HG03280 (cell line): ENCODE results near the gene RCAN3.
A peak's percentile ranks its signal among the peaks of the same experiment; 100 is the strongest.
"Not testable (repeated sequence)": the region's sequence is repeated elsewhere in the genome, so short reads cannot be mapped to it uniquely, and the experiment has no call there.

Experiments used
- ATAC-seq: cut with Tn5 transposase; IDR thresholded peaks from one replicate; pipeline ENCODE4 v1.9.1; 2021; ENCODE audit warnings: mild to moderate bottlenecking, moderate library complexity; ENCODE audit not compliant: unreplicated experiment

The RCAN3 gene

DNA sequence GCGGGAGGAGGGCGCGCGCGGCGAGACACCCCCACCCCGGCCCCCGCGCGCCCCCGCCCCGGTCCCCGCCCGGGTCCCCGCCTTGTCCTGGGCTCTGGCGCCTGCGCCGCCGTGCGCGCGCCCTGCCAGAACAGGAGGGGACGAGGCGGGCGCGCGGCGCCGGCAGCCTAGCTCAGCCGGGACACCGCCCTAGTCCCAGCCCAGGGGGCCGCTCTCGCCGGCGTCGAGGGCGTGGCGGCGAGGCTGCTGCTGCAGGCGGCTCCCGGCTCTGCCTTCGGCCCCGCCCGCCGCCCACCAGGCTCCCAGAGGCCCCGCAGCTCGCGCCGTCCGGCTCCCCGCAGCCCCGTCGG is at the start of gene RCAN3:
Gene RCAN3, plus strand, starts transcription at position 128 of the 350 bp plus-strand sequence. CDS start 11,537 bp downstream, outside the sequence.
- peak; percentile 72 for ATAC-seq

DNA sequence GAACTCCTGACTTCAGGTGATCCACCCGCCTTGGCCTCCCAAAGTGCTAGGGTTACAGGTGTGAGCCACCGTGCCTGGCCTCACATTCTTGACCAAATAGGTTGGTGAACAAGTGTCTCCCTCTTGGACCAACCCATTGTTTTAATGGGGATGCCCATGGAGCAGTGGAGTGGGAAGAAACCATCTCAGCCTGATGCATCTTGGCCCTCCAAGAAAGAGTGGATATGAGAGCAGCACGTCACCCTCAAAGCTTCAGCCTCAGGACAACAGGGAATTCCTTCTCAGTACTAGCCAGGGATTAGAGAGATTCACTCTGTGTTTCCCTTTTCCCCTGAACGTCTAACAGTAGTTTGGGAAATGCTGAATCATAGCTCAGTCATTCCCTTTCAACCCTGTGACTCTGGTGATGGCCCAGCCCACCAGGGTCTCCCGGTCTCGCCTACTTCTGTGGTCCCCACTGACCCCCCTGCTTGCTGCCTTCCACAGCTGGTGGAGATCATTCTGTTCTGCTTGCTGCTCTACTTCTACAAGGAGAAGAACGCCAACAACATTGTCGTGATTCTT is 49.6 kb upstream of the RCAN3 start:
- no peak for ATAC-seq

DNA sequence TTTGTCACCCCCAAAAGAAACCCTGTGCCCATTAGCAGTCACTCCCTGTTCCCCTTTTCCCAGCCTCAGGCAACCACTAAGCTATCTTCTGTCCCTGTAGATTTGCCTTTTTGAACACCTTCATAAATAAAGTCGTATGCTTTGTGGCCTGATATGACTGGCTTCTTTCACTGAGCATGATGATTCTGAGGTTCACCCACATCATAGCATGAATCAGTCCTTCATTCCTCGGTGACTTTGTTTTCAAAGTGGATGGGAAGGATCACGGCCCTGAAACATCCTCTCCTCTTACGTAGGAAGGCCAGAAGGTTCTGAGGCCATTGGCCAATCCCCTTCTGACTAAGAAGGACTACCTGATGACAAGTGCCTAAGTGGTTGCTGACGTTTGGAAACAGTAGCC is 48.0 kb upstream of the RCAN3 start:
- no peak for ATAC-seq

GRCh38 chr1:24455272-24455671 is 47.4 kb upstream of the RCAN3 start:
- ATAC-seq, result no peak

DNA sequence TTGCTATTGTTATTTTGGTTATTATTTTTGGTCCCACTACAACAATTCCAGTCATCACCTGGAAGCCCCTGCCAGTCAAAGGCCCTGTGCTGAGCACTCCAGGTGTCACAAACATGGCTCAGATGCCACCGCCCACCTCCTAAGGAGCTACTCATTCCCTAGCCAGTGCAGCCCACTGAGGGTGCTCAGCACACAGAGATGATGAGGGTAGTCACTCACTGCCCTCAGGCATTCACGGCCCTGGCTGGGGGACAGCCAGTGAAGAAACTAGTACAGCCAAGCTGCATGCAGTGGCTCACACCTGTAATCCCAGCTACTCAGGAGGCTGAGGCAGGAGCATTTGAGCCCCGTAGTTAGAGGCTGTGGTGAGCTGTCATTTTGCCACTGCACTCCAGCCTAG is 44.8 kb upstream of the RCAN3 start:
- no peak for ATAC-seq

GRCh38 chr1:24459551-24460266 is 42.9 kb upstream of the RCAN3 start:
- no peak for ATAC-seq

- not testable (repeated sequence) for ATAC-seq
Observed at GRCh38 chr1:24462128-24462527, 40.5 kb upstream of the RCAN3 start.

- ATAC-seq, result no peak
Observed at GRCh38 chr1:24463776-24464735, 38.6 kb upstream of the RCAN3 start.

DNA sequence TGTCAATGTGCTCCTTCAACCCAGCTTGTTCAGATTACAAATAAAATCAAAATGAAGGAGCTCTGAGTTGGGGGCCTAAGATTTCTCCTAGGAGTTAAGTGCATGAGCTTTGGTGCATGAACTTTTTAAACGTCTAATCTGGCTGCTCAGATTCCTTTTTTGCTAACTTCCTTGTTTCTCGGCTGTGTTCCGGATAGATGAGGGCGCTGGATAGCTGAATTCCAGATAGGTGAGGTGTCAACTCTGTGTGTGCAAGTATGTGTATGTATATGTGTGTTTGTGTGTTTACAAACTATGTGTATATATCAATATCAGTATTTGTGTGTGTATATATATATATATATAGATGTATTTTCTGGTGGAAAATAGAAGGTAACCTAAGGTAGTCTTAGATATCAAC is 37.5 kb upstream of the RCAN3 start:
- ATAC-seq, result no peak

- ATAC-seq, result no peak
Observed at GRCh38 chr1:24465638-24466037, 37.0 kb upstream of the RCAN3 start.

DNA sequence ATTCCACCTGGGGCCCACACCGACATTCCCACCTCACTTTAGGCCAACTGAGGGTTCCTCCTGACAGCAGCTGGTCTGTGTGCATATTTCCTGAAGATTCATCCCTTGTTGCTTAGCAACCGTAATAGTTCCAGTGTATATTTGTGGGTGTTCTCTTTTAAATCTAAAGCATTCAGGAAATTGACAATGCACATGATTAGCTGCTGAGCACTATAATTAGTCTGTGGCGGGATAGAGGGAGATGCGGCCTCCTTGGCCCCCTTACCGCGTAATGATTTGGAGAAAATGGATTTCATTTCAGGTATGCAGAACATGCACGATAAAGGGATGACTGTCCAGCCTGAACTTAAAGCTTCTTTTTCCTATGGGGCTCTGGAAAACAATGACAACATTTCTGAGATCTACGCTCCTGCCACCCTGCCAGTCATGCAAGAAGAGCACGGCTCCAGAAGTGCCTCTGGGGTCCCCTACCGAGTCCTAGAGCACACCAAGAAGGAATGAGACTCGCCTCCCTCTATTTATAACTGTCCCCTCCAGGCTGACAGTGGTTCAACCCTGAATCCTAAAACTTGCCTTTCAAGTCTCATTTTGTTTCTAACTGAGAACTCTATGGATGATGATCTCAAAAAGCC is 33.8 kb upstream of the RCAN3 start:
- no peak for ATAC-seq

GRCh38 chr1:24470592-24470991 is 32.0 kb upstream of the RCAN3 start:
- ATAC-seq, result no peak

- ATAC-seq, result no peak
Observed at GRCh38 chr1:24472527-24473251, 29.9 kb upstream of the RCAN3 start.

- ATAC-seq, result no peak
Observed at GRCh38 chr1:24474193-24474592, 28.4 kb upstream of the RCAN3 start.

GRCh38 chr1:24475700-24476099 is 26.9 kb upstream of the RCAN3 start:
- no peak for ATAC-seq

- ATAC-seq, result no peak
Observed at GRCh38 chr1:24476571-24476970, 26.1 kb upstream of the RCAN3 start.

GRCh38 chr1:24477309-24477708 is 25.3 kb upstream of the RCAN3 start:
- ATAC-seq, result no peak

GRCh38 chr1:24481101-24481500 is 21.5 kb upstream of the RCAN3 start:
- ATAC-seq, result no peak

DNA sequence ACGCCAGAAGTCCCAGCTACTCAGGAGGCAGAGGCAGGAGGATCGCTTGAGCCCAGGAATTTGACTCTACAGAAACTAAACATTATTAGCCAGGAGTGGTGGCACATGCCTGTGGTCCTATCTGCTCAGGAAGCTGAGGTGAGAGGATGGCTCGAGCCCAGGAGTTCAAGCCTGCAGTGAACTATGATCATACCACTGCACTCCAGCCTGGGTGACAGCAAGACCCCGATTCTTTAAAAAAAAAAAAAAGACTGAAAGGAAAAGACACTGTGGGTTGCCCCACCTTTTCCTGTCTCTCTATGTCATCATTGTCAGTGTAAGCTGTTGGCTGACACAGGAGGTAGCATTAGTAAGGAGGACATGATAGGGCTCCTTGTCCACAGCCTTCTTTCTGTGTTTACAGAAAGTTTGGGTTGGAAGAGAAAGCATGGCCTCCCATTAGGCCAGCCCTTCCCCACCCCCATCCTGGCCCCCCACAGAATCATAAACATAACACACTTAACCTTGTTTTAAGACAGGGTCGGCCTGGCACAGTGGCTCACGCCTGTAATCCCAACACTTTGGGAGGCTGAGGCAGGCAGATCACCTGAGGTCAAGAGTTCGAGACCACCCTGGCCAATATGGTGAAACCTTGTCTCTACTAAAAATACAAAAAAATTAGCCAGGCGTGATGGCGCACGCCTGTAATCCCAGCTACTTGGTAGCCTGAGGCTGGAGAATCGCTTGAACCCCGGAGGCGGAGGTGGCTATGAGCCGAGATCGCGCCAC is 20.6 kb upstream of the RCAN3 start:
- no peak for ATAC-seq

- no peak for ATAC-seq
Observed at GRCh38 chr1:24483441-24483840, 19.2 kb upstream of the RCAN3 start.
